Activated CD4-positive, alpha-beta T cell treated with anti-CD3 and anti-CD28 coated beads, Interleukin-2, amount 50 U/mL, for 48 hours (primary cell): ENCODE measurements around the gene MAB21L4.

ENCODE experiments used
- DNase-seq, 2 experiments: peaks; one replicate each; pipeline ENCODE4 v3.0.0-alpha.2; 2020

The MAB21L4 gene

GRCh38 chr2:240895656-240896388 lies at the start of gene MAB21L4:
Gene MAB21L4 (minus strand): TSS chr2:240896156. CDS start chr2:240895997, 159 bp downstream.
- no peak for DNase-seq

- DNase-seq = no peak
Measured at GRCh38 chr2:240936106-240936505, 40.1 kb upstream of the MAB21L4 start.

- DNase-seq = no peak
Measured at GRCh38 chr2:240935103-240935876, 39.3 kb upstream of the MAB21L4 start.

GRCh38 chr2:240934701-240935102 lies 38.7 kb upstream of the MAB21L4 start:
- no peak for DNase-seq

- DNase-seq = no peak
Measured at GRCh38 chr2:240933966-240934700, 38.2 kb upstream of the MAB21L4 start.

GRCh38 chr2:240933048-240933965 lies 37.4 kb upstream of the MAB21L4 start:
- DNase-seq = no peak

GRCh38 chr2:240932724-240933047 lies 36.7 kb upstream of the MAB21L4 start:
- no peak for DNase-seq

GRCh38 chr2:240932001-240932723 lies 36.2 kb upstream of the MAB21L4 start:
- no peak for DNase-seq

GRCh38 chr2:240931319-240931949 lies 35.5 kb upstream of the MAB21L4 start:
- no peak for DNase-seq

- DNase-seq = no peak
Measured at GRCh38 chr2:240930631-240931318, 34.8 kb upstream of the MAB21L4 start.

GRCh38 chr2:240930096-240930630 lies 34.2 kb upstream of the MAB21L4 start:
- DNase-seq = no peak

GRCh38 chr2:240929364-240930095 lies 33.6 kb upstream of the MAB21L4 start:
- DNase-seq = no peak

GRCh38 chr2:240928476-240929363 lies 32.8 kb upstream of the MAB21L4 start:
- no peak for DNase-seq

- DNase-seq = no peak
Measured at GRCh38 chr2:240927390-240927781, 31.4 kb upstream of the MAB21L4 start.

- DNase-seq = no peak
Measured at GRCh38 chr2:240926516-240927389, 30.8 kb upstream of the MAB21L4 start.

- DNase-seq = no peak
Measured at GRCh38 chr2:240925568-240926515, 29.9 kb upstream of the MAB21L4 start.
